RWPE2 (cell line): ENCODE measurements around the gene OBSCN.

Experiments
- ATAC-seq: fragments of 200-7000 bp; cut with Tn5 transposase; 3 replicates; pipeline ENCODE4 v1.9.1; 2021; ENCODE audit warnings: low read depth
- DNase-seq: peaks from one replicate; pipeline ENCODE4 v3.0.0-alpha.2; 2020; ENCODE audit warnings: low spot score
- H3K27ac ChIP-seq: fragments of 450-650 bp; 2 replicates; pipeline ENCODE4 v1.5.1; 2017; ENCODE audit warnings: mild to moderate bottlenecking; ENCODE audit not compliant: poor library complexity, severe bottlenecking
- H3K27me3 ChIP-seq: fragments of 250-450 bp; sonication (Bioruptor Pico); 2 replicates; pipeline ENCODE4 v1.5.1; 2021; ENCODE audit warnings: mild to moderate bottlenecking, moderate library complexity; ENCODE audit not compliant: insufficient read depth, poor library complexity, severe bottlenecking
- H3K36me3 ChIP-seq: fragments of 250-450 bp; sonication (Bioruptor Pico); 2 replicates; pipeline ENCODE4 v1.5.1; 2020; ENCODE audit warnings: low read depth, mild to moderate bottlenecking, moderate library complexity
- H3K4me1 ChIP-seq: fragments of 250-450 bp; sonication (Bioruptor Pico); 2 replicates; pipeline ENCODE4 v1.5.1; 2021; ENCODE audit warnings: mild to moderate bottlenecking, moderate library complexity; ENCODE audit not compliant: insufficient read depth, poor library complexity, severe bottlenecking
- H3K4me3 ChIP-seq: fragments of 250-450 bp; sonication (Bioruptor Pico); 2 replicates; pipeline ENCODE4 v1.5.1; 2021; ENCODE audit warnings: mild to moderate bottlenecking, moderate library complexity; ENCODE audit not compliant: severe bottlenecking
- H3K9me3 ChIP-seq: fragments of 250-450 bp; sonication (Bioruptor Pico); 2 replicates; pipeline ENCODE4 v1.5.1; 2021; ENCODE audit warnings: mild to moderate bottlenecking, moderate library complexity; ENCODE audit not compliant: severe bottlenecking
- CTCF ChIP-seq: fragments of 450-650 bp; IDR thresholded peaks from one replicate; pipeline ENCODE4 v1.5.1; 2017; ENCODE audit warnings: mild to moderate bottlenecking, moderate library complexity; ENCODE audit not compliant: poor library complexity, severe bottlenecking

Gene OBSCN

DNA sequence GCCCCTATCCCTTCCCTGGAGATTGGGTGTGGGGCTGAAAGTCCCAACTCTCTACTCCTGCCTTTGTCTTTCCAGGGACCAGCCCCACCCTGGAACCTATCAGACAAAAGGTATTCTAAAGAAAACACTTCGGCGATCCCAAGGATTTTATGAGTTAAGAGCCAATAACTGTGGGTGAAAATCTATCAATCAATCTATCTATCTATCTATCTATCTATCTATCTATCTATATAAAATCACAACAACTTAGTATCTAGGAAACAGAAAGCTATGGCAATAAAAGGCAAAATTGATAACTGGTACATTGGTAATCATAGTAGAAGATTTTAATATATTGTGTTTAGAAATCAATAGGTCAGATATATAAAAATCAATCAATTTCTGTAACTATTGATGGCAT is 175.9 kb downstream of the OBSCN start:
- H3K36me3 ChIP-seq: no peaks in the 10 kb centered on the region
- DNase-seq (no peak), ATAC-seq (no peak)
- H3K4me3 ChIP-seq: no peak overlapping the region
- H3K27me3 ChIP-seq: no peaks in the 10 kb centered on the region
- no peak for TF ChIP-seq CTCF
- no peaks in the 10 kb centered on the region for H3K9me3 ChIP-seq
- no peak overlapping the region for H3K27ac ChIP-seq
- H3K4me1 ChIP-seq: no peaks in the 10 kb centered on the region

DNA sequence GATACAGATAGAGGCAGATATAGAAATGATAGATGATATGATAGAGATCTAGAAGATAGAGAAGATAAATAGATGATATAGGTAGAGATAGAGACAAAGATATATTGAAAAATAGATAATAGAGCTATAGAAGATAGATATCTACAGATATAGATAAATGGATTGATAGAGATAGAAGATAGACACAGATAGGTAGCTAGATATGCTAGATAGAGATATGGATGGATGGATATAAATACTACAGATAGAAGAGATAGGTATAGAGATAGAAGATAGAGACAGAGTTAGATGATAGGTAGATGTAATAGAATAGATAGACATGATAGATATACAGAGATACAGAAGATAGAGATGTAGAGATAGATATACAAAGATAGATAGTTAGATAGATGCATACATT is 177.4 kb downstream of the OBSCN start:
- no peak for TF ChIP-seq CTCF
- DNase-seq (no peak), ATAC-seq (no peak)
- H3K27ac ChIP-seq: no peak overlapping the region
- no peaks in the 10 kb centered on the region for H3K27me3 ChIP-seq
- no peaks in the 10 kb centered on the region for H3K4me1 ChIP-seq
- H3K36me3 ChIP-seq: no peaks in the 10 kb centered on the region
- no peak overlapping the region for H3K4me3 ChIP-seq
- no peaks in the 10 kb centered on the region for H3K9me3 ChIP-seq

DNA sequence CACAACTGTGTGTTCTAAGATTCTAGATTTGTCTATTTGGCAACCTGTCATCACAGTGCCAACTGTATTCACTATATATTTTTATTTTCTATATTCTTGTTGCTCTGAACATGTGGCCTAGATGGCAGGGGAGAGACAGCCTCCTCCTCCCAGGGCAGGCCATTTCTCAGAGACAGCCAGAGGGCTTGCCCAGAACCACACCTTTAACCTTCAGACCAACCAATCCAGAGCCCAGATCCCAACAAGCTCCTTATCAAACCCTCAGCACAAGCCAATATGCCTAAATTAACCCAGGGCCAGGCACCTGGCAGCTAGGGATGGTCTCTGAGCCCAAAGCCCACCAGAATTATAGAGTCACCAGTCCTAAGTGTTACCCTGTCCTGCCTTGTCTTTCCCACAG is 179.5 kb downstream of the OBSCN start:
- H3K36me3 ChIP-seq: no peaks in the 10 kb centered on the region
- H3K27me3 ChIP-seq: no peaks in the 10 kb centered on the region
- DNase-seq (no peak), ATAC-seq (no peak)
- no peak overlapping the region for H3K4me3 ChIP-seq
- H3K9me3 ChIP-seq: no peaks in the 10 kb centered on the region
- H3K27ac ChIP-seq: no peak overlapping the region
- H3K4me1 ChIP-seq: no peaks in the 10 kb centered on the region
- TF ChIP-seq CTCF: no peak

DNA sequence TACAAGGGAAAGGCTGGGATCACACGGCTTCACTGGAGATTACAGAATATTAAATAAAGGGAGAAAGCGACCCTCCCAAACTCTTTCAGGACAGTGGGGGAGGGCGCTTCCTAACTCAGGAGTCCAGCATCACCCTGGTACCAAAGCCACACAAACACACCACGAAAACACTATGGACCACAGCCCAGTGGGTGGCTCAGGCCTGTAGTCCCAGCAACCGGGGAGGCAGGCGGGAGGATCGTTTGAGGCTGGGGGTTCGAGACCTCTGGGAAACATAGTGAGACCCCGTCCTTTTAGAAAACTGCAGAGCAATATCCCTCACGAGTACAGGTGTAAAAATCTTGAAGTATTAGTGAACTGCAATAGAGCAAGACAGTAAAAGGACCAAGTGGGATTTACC is 182.8 kb downstream of the OBSCN start:
- H3K27me3 ChIP-seq: no peaks in the 10 kb centered on the region
- no peak for TF ChIP-seq CTCF
- H3K27ac ChIP-seq: no peak overlapping the region
- H3K9me3 ChIP-seq: no peaks in the 10 kb centered on the region
- no peak overlapping the region for H3K4me3 ChIP-seq
- H3K4me1 ChIP-seq: no peaks in the 10 kb centered on the region
- DNase-seq (no peak), ATAC-seq (no peak)
- no peaks in the 10 kb centered on the region; the same call in 1 of the 2 replicates for H3K36me3 ChIP-seq

- TF ChIP-seq CTCF: no peak
- H3K9me3 ChIP-seq: no peaks in the 10 kb centered on the region
- no peaks in the 10 kb centered on the region for H3K27me3 ChIP-seq
- H3K27ac ChIP-seq: no peak overlapping the region
- H3K4me1 ChIP-seq: no peaks in the 10 kb centered on the region
- no peak for ATAC-seq
- DNase-seq: no peak
- H3K4me3 ChIP-seq: no peak overlapping the region
- H3K36me3 ChIP-seq: no peaks in the 10 kb centered on the region; the same call in 1 of the 2 replicates
Measured at GRCh38 chr1:228391411-228392020, 183.7 kb downstream of the OBSCN start.
